ENCODE data around the gene STAP2.
"Not testable (repeated sequence)": the region's sequence is repeated elsewhere in the genome, so short reads cannot be mapped to it uniquely, and the experiment has no call there.

STAP2 gene

GRCh38 chr19:4354897-4355296 lies 16.3 kb upstream of the STAP2 start:
- no peak for DNase-seq

DNA sequence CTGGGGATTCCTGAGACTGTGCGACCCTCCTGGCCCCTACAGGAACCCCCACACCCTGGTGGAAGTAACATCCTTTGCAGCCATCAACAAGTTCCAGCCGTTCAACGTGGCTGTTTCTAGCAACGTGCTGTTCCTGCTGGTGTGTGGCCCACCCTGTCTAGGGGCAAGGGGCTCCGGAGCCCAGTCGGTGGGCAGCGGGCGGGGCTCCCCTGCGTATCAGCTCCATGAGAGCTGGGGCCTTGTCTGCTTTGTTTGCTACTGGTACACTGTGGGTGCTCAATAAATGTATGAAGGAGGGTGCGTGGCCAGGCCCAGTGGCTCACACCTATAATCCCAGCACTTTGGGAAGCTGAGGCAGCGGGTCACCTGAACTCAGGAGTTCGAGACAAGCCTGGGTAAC lies 15.7 kb upstream of the STAP2 start:
- DNase-seq = no peak

DNA sequence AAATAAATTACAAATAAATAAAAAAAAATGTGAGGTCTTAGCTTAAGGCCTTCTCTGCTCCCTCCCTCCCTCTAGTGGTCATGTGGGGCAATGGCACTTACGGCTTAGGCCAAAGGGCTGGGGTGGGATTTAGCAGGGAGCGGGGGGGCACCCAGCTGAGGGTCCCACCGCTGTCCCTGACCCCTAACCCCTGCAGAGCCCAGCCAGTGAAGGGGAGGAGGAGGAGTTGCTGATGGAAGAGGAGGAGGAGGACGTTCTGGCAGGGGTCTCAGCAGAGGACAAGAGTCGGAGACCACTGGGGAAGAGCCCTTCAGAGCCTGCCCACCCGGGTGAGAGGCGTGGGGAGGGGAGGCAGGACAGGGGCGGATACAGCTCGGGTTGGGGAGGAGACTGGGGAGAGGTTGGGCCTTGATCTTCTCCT lies 14.1 kb upstream of the STAP2 start:
- peak; percentile 59 to 60 for DNase-seq

DNA sequence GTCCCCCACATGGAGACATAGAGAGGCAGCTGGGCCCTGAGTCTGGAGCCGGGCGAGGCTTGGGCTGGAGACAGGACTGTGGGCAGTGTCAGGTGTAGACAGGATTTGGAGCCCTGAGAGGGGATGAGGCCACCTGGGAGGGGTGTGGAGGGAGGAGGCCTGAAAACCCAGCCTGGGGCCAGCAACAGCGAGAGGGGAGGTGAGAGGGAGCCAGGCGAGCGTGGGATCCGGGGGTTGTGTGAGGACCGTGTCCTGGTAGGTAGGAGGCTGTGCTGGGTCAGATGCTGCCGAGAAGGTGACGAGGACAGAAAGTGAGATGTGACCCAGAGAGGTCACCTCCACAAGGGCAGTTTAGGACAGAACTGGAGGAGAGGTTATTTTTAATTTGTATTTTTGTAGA lies 12.1 kb upstream of the STAP2 start:
- no peak for DNase-seq

DNA sequence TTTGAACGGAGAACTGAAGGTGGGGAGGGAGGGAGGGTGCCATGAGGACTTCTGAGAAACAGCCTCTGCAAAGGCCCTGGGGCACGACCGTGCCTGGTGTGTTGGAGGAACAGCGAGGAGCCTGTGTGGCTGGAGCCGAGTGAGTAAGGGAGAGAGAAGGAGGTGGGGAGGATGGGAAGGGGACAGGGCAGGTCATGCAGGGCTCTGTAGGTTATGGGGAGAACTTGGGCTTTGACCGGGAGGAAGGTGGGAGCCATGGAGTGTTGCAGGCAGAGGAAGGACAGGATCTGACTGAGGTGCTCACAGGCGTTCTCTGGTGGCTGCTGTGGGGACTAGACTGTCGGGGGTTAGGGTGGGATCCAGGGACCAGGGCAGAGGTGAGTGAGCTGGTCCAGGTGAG lies 11.5 kb upstream of the STAP2 start:
- no peak for DNase-seq

DNA sequence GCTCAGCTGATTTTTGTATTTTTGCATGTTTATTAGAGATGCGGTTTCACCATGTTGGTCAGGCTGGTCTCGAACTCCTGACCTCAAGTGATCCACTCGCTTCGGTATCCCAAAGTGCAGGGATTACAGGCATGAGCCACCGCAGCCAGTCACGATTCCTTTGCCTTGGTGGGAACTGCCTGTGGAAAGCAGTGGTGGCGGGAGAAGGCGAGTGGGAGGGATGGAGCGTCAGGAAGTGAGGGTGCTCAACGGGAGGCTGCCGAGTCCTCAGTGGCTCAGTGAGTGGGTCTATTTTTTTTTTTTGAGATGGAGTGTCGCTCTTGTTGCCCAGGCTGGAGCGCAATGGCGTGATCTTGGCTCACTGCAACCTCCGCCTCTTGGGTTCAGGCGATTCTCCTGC lies 10.6 kb upstream of the STAP2 start:
- not testable (repeated sequence) for DNase-seq

GRCh38 chr19:4347521-4347920 lies 8.9 kb upstream of the STAP2 start:
- no peak for DNase-seq

DNA sequence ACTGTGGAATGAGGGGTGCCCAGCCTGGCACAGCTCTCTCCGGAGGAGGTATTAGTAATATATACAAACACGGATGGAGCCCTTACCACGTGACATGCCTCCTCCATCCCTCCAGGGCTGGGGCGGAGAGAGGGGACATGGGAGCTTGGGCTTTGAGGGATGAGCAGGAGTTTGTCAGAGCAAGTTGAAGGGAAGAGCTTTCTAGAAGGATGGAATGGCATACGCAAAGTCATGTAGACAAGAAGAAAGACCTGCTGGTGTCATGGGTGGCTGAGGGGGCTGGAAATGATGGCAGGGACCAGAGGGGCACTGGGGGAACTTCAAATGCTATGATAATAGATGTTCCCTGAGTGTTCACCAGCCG lies 7.4 kb upstream of the STAP2 start:
- no peak for DNase-seq

GRCh38 chr19:4345342-4346019 lies 6.9 kb upstream of the STAP2 start:
- DNase-seq = no peak

GRCh38 chr19:4343370-4344307 lies 5.0 kb upstream of the STAP2 start, which contains the start of gene MPND:
Gene MPND, plus strand, starts transcription at chr19:4343562. Its CDS starts 32 bp downstream, at chr19:4343594.
- DNase-seq = peak; percentile 91 to 94

GRCh38 chr19:4342615-4343369 lies 4.2 kb upstream of the STAP2 start:
- DNase-seq = peak; percentile 86 to 89

DNA sequence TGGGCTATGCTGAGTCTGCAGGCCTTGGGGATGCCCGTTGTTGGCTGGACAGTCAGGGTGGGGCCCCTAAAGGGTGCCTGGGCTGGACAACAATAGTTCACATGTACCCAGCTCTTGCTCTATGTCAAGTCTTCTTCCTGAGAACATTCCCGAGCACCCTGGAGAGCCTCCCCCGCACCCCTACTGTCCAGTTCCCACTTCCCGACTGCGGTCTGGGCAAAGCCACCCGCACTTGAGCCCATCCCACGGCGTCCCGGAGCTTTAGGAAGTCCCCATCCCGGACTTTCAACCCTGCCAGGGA lies 3.6 kb upstream of the STAP2 start:
- DNase-seq = no peak

DNA sequence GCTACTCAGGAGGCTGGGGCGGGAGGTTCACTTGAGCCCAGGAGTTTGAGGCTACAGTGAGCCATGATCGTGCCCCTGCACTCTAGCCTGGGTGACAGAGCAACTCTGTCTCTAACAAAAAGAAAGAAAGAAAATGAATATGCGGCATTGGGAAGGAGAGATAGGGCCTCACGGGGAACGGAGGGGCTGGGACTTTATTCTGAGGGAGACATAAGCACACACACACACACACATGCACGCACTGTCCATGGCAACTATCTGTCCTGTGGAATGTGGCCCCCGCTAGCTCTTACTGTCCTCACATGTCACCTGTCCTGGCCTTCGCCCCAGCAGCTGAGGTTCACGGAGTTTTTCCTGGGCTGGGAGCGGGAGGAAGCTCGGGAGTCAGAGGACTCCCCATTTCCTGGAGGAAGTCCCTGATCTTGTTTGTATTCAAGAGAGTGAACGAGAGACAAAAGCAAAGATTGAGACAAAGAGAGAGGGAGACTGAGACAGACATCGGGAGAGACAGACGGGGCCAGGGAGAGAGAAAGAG lies 654 bp downstream of the STAP2 start:
- no peak for DNase-seq

- DNase-seq = no peak
Measured at GRCh38 chr19:4334929-4335570, 3.6 kb downstream of the STAP2 start.

DNA sequence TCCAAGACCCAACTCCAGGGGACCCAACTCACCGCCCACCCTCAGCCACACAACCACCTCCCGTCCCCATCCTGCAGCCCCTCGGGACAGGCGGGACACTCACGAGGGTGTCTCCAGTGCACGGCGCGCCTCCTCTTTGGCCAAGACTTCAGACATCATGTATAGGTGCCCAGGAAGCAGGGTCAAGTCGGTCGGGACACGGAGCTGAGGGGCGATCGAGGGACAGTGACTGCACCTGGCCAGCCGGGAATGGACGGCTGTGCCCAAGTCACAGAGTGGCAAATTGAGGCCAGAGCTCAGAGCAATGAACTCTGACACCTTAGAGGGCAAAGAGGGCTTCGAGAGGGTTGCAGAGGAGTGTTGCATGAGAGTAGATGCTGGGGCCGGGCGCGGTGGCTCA lies 8.8 kb downstream of the STAP2 start:
- no peak for DNase-seq

DNA sequence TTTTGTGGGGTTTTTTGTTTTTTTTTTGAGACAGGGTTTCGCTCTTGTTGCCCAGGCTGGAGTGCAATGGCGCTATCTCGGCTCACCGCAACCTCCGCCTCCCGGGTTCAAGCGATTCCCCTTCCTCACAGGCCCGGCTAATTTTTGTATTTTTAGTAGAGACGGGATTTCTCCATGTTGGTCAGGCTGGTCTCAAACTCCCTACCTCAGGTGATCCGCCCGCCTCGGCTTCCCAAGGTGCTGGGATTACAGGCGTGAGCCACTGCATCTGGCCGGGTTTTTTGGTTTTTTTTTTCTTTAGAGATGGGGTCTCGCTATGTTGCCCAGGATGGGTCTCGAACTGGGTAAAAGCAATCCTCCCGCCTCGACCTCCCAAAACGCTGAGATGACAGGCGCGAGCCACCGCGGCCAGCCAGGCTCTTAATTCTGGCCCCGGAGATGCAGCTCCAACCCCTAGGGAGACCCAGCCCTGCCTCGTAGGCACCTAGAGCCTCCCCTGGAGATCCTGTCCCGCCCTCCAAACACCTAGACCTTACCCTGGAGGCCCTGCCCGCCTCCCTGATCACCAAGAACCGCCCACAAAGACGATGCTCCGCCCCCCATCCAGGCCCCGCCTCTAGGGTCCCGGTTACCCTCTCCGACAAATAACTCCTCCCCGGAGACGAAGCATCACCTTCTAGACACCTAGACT lies 9.5 kb downstream of the STAP2 start:
- peak; percentile 23 to 50 for DNase-seq

DNA sequence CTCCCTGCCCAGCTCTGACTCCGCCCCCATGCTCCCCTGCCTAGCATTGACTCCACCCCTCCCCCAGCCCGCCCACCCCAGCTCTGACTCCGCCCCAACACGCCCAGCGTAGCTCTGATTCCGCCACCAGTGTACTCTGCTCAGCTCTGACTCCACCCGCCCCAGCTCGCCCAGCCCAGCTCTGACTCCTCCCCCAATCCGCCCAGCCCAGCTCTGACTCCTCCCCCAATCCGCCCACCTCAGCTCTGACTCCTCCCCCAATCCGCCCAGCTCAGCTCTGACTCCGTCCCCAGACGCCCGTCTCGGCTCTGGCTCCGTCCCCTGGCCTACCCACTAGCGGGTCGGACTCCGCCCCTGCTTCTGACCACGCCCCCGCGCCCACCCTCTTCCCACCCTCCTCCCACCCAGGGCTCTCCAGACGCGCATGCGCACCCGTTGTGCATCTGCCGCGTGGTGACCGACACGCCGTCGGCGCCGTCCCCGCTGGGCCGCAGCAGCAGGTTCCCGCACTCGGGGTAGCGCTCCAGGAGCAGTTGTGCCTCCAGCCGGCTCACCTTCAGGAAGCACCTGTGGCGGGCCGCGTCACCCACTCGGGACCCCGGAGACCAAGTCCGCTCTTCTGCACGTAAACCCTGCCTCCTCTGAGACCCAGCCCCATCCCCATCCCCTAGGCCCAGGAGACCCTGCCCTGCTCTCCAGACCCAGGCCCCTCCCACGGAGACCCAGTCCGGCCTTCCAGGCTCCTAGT lies 10.2 kb downstream of the STAP2 start:
- peak; percentile 96 for DNase-seq

GRCh38 chr19:4327877-4328242 lies 10.8 kb downstream of the STAP2 start:
- no peak for DNase-seq

DNA sequence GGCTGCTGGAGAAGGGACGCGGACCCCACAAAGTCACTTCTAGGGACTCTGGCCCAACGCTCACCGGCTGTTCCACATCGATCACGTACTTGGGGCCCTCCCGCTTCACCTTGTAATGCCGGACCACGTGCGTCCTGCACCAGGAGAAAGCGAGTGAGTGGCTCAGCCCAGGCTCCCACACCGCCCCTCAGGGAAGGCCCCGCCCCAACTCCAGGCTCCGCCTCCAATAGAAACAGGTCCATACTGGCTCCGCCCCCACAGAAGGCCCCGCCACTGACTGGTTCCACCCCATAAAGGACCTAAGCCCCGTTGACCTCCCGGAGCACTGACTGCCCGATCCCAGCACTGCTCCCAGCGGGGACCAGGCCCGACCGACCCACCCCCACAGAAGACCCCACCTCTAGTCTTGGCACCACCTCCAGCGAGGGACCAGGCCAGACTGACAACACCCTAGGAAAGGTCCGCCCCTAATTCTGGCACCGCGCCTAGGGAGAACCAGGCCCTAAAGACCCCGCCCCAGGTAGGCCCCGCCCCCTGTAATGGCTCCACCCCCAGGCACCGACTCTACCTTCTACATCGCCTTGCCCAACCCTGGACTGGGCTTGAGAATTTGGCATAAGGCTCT lies 11.3 kb downstream of the STAP2 start:
- DNase-seq = peak; percentile 56 to 71

- DNase-seq = peak in 1 of 2 donors; percentile 25
Measured at GRCh38 chr19:4326837-4327251, 11.8 kb downstream of the STAP2 start.
